CD4-positive, alpha-beta T cell treated with Interferon gamma for 1 hour (primary cell): ENCODE data around the gene RNF11.

Source experiments
- DNase-seq: peaks from one replicate; pipeline ENCODE4 v3.0.0-alpha.2; 2020

The RNF11 gene

GRCh38 chr1:51316846-51317120, 80.7 kb downstream of the RNF11 start:
- DNase-seq = no peak

GRCh38 chr1:51317798-51318197, 81.7 kb downstream of the RNF11 start:
- no peak for DNase-seq

GRCh38 chr1:51320967-51321923, 85.2 kb downstream of the RNF11 start:
- no peak for DNase-seq

- DNase-seq = no peak
Observed at GRCh38 chr1:51321924-51322280, 85.8 kb downstream of the RNF11 start.

DNA sequence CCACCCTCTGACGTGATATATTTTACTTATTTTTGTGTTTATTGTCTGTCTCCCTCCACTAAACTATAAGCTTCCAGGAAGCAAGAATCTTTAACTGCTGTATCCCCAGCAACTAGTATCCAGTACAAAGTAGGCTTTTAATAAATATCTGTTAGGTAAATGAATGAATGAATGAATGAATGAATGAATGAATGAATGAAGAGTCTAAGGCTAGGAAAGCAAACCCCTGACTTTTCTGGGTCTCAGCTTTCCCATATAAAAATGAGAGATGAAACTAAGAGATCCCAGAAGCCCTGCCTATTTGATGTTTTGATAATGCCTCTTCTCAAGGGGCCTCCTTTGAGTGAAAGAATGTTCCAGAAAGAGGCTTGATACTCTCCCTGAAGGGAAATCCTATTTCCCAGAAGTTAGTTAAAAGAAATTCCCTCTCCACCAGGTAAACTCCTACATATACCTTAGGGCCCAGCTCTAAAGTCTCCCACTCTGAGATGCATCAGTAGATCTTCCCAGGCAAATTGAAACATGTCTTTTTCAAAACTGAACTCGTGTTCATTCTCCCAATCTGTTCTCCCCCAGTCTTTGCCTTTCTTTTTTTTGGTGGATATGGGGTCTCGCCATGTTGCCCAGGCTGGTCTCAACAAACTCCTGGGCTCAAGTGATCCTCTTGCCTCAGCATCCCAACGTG, 86.5 kb downstream of the RNF11 start:
- no peak for DNase-seq
